ENCODE results near the gene USF2.

USF2 gene

DNA sequence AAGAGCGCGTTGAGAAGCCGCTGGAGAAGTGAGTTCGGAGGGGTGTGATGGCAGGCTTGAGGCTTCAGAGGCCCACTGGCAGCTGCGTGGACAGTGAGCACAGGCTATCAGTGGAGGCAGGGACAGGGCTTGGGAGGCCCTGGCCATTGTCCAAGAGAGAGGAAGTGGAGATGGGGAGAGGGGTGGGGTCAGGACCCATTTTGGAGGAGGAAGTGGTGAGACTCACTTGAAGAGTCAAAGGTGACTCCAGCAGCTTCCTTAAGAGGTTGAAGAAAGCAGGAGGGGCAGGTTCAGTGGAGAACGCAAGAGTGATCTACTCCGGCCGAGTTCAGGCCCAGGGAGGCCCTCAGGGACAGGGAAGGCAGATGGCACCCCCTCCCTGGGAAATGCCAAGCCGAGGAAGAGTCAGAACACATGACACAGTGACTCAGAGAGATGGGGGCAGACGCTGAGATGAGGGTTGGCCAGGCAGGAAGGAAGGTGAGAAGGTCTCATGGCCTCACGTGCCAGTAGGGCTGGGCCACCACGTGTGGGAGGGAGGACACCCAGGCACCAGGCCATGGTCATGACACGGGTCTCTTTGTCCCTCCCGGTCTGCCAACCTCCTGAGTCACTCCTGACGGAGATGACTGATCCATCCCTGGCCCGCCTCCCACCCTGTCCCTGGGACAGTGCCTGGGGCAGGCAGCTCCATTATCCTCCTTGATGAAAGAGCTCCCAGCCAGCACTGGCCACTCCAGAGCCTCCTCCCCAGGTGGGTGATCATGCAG, 50.1 kb downstream of the USF2 start:
- no peak overlapping the region for H3K4me3 ChIP-seq (ENCODE audit: insufficient read length, low read depth)
- no peaks in the 10 kb centered on the region for H3K36me3 ChIP-seq (ENCODE audit: insufficient read depth, insufficient read length, low read length)
- no peaks in the 10 kb centered on the region for H3K27me3 ChIP-seq (ENCODE audit: insufficient read depth, insufficient read length)
- H3K9me3 ChIP-seq (ENCODE audit: insufficient read depth, low read length) = peaks cover 8% of the 10 kb centered on the region; the same call in 1 of the 2 replicates
- H3K9ac ChIP-seq (ENCODE audit: insufficient read length, low read depth) = no peak overlapping the region
- no peak for DNase-seq (ENCODE audit: low read depth, low spot score)
- H3K4me1 ChIP-seq (ENCODE audit: insufficient read depth, insufficient read length) = peaks cover 5% of the 10 kb centered on the region
- no peak for TF ChIP-seq SUZ12 (IDR thresholded peaks at IDR 0.05; ENCODE audit: extremely low read depth, insufficient read depth, insufficient read length)
- TF ChIP-seq YY1 (IDR thresholded peaks at IDR 0.05; ENCODE audit: insufficient read depth, insufficient read length) = no peak
- no peak for TF ChIP-seq ZNF274 (IDR thresholded peaks at IDR 0.05; ENCODE audit: low read depth, low read length)

DNA sequence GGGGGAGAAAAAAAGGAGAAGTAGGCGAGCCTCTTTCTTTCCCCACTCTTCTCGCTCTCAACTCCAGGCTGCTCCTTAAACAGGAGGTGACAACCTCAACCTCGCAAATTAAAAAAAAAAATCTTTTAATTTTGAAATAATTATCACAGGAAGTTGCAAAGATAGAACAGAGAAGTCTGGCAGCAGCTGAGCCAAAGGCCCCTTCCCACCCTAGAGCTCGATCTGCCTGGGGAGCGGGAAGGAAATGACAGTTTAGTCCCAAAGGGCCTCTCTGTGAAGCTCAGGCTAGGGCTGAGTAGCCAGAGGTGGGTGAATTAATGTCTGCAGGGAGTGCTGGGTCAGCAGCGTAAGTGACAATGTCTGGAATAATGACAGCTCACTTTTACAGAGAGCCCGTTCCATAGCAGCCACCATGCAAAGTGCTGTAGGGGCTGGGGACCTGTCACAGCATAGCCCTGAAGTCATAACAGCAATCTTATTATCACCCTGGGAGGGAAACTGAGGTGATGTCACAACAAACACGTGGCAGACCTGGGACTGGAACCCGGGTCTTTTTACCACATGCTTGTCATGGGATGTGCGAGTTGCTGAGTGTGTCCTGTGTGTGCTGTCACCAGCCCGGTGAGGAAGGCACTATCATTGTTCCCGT, 51.4 kb downstream of the USF2 start:
- peaks cover 8% of the 10 kb centered on the region; the same call in 1 of the 2 replicates for H3K9me3 ChIP-seq (ENCODE audit: insufficient read depth, low read length)
- no peaks in the 10 kb centered on the region for H3K36me3 ChIP-seq (ENCODE audit: insufficient read depth, insufficient read length, low read length)
- DNase-seq (ENCODE audit: low read depth, low spot score) = no peak
- no peaks in the 10 kb centered on the region for H3K27me3 ChIP-seq (ENCODE audit: insufficient read depth, insufficient read length)
- H3K9ac ChIP-seq (ENCODE audit: insufficient read length, low read depth) = no peak overlapping the region
- peaks cover 5% of the 10 kb centered on the region for H3K4me1 ChIP-seq (ENCODE audit: insufficient read depth, insufficient read length)
- no peak overlapping the region for H3K4me3 ChIP-seq (ENCODE audit: insufficient read length, low read depth)
- TF ChIP-seq YY1 (IDR thresholded peaks at IDR 0.05; ENCODE audit: insufficient read depth, insufficient read length) (no peak), SUZ12 (IDR thresholded peaks at IDR 0.05; ENCODE audit: extremely low read depth, insufficient read depth, insufficient read length) (no peak), ZNF274 (IDR thresholded peaks at IDR 0.05; ENCODE audit: low read depth, low read length) (no peak)

GRCh38 chr19:35321291-35321690, 52.5 kb downstream of the USF2 start:
- no peak overlapping the region for H3K9ac ChIP-seq (ENCODE audit: insufficient read length, low read depth)
- no peaks in the 10 kb centered on the region for H3K36me3 ChIP-seq (ENCODE audit: insufficient read depth, insufficient read length, low read length)
- no peaks in the 10 kb centered on the region for H3K27me3 ChIP-seq (ENCODE audit: insufficient read depth, insufficient read length)
- no peak for DNase-seq (ENCODE audit: low read depth, low spot score)
- no peak overlapping the region for H3K4me3 ChIP-seq (ENCODE audit: insufficient read length, low read depth)
- peaks cover 8% of the 10 kb centered on the region; the same call in 1 of the 2 replicates for H3K9me3 ChIP-seq (ENCODE audit: insufficient read depth, low read length)
- no peak for TF ChIP-seq YY1 (IDR thresholded peaks at IDR 0.05; ENCODE audit: insufficient read depth, insufficient read length)
- no peak for TF ChIP-seq SUZ12 (IDR thresholded peaks at IDR 0.05; ENCODE audit: extremely low read depth, insufficient read depth, insufficient read length)
- no peak for TF ChIP-seq ZNF274 (IDR thresholded peaks at IDR 0.05; ENCODE audit: low read depth, low read length)
- peaks cover 5% of the 10 kb centered on the region for H3K4me1 ChIP-seq (ENCODE audit: insufficient read depth, insufficient read length)

DNA sequence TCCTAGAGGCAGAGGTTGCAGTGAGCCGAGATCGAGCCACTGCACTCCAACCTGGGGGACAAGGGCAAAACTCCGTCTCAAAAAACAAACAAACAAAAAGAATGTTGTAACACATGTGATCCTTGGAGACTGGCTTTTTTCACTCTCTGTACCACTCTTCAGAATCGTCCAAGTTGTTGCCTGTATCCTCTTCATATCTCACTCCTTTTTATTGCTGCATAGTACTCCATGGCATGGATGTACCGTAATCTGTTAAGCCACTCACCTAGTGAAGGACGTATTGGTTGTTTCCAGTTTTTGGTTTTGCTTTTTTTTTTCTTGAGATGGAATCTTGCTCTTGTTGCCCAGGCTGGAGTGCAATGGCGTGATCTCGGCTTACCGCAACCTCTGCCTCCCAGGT, 53.3 kb downstream of the USF2 start:
- H3K4me1 ChIP-seq (ENCODE audit: insufficient read depth, insufficient read length) = peaks cover 5% of the 10 kb centered on the region
- no peak overlapping the region for H3K9ac ChIP-seq (ENCODE audit: insufficient read length, low read depth)
- TF ChIP-seq SUZ12 (IDR thresholded peaks at IDR 0.05; ENCODE audit: extremely low read depth, insufficient read depth, insufficient read length) (no peak), YY1 (IDR thresholded peaks at IDR 0.05; ENCODE audit: insufficient read depth, insufficient read length) (no peak), ZNF274 (IDR thresholded peaks at IDR 0.05; ENCODE audit: low read depth, low read length) (no peak)

GRCh38 chr19:35327642-35328041, 58.9 kb downstream of the USF2 start:
- no peak for TF ChIP-seq ZNF274 (IDR thresholded peaks at IDR 0.05; ENCODE audit: low read depth, low read length)
- H3K9me3 ChIP-seq (ENCODE audit: insufficient read depth, low read length) = no peaks in the 10 kb centered on the region
- H3K4me1 ChIP-seq (ENCODE audit: insufficient read depth, insufficient read length) = peaks cover 6% of the 10 kb centered on the region
- H3K27me3 ChIP-seq (ENCODE audit: insufficient read depth, insufficient read length) = no peaks in the 10 kb centered on the region
- no peak overlapping the region for H3K4me3 ChIP-seq (ENCODE audit: insufficient read length, low read depth)
- H3K36me3 ChIP-seq (ENCODE audit: insufficient read depth, insufficient read length, low read length) = no peaks in the 10 kb centered on the region
- no peak overlapping the region for H3K9ac ChIP-seq (ENCODE audit: insufficient read length, low read depth)
- DNase-seq (ENCODE audit: low read depth, low spot score) = no peak

More for the DNA sequence above, 53.3 kb downstream of the USF2 start:
- Histone ChIP-seq H3K36me3 (ENCODE audit: insufficient read depth, insufficient read length, low read length) (no peaks in the 10 kb centered on the region), H3K27me3 (ENCODE audit: insufficient read depth, insufficient read length) (no peaks in the 10 kb centered on the region), H3K4me3 (ENCODE audit: insufficient read length, low read depth) (no peak overlapping the region), H3K9me3 (ENCODE audit: insufficient read depth, low read length) (peaks cover 8% of the 10 kb centered on the region; the same call in 1 of the 2 replicates)
- no peak for DNase-seq (ENCODE audit: low read depth, low spot score)

GRCh38 chr19:35328851-35329285, 60.1 kb downstream of the USF2 start, which contains the start of gene CD22:
CD22 (plus strand) TSS chr19:35329187; CDS start chr19:35332041, 2,854 bp downstream.
- DNase-seq (ENCODE audit: low read depth, low spot score) = no peak
- no peaks in the 10 kb centered on the region for H3K27me3 ChIP-seq (ENCODE audit: insufficient read depth, insufficient read length)
- H3K36me3 ChIP-seq (ENCODE audit: insufficient read depth, insufficient read length, low read length) = no peaks in the 10 kb centered on the region
- no peak for TF ChIP-seq SUZ12 (IDR thresholded peaks at IDR 0.05; ENCODE audit: extremely low read depth, insufficient read depth, insufficient read length)
- no peak for TF ChIP-seq ZNF274 (IDR thresholded peaks at IDR 0.05; ENCODE audit: low read depth, low read length)
- TF ChIP-seq YY1 (IDR thresholded peaks at IDR 0.05; ENCODE audit: insufficient read depth, insufficient read length) = no peak
- no peaks in the 10 kb centered on the region for H3K9me3 ChIP-seq (ENCODE audit: insufficient read depth, low read length)
- H3K4me3 ChIP-seq (ENCODE audit: insufficient read length, low read depth) = no peak within 1 kb of the TSS
- peaks cover 6% of the 10 kb centered on the region for H3K4me1 ChIP-seq (ENCODE audit: insufficient read depth, insufficient read length)
- no peak within 1 kb of the TSS for H3K9ac ChIP-seq (ENCODE audit: insufficient read length, low read depth)

- Histone ChIP-seq H3K4me3 (ENCODE audit: insufficient read length, low read depth) (no peak overlapping the region), H3K4me1 (ENCODE audit: insufficient read depth, insufficient read length) (peaks cover 6% of the 10 kb centered on the region), H3K36me3 (ENCODE audit: insufficient read depth, insufficient read length, low read length) (no peaks in the 10 kb centered on the region), H3K9me3 (ENCODE audit: insufficient read depth, low read length) (no peaks in the 10 kb centered on the region), H3K27me3 (ENCODE audit: insufficient read depth, insufficient read length) (no peaks in the 10 kb centered on the region), H3K9ac (ENCODE audit: insufficient read length, low read depth) (no peak overlapping the region)
- TF ChIP-seq SUZ12 (IDR thresholded peaks at IDR 0.05; ENCODE audit: extremely low read depth, insufficient read depth, insufficient read length) (no peak), YY1 (IDR thresholded peaks at IDR 0.05; ENCODE audit: insufficient read depth, insufficient read length) (no peak), ZNF274 (IDR thresholded peaks at IDR 0.05; ENCODE audit: low read depth, low read length) (no peak)
- DNase-seq (ENCODE audit: low read depth, low spot score) = no peak
Measured at GRCh38 chr19:35329323-35329722, 60.6 kb downstream of the USF2 start.

All from NT2/D1 (cell line).